ENCODE measurements around the gene C12orf60.

Gene C12orf60

GRCh38 chr12:14824012-14824634 lies 20.7 kb downstream of the C12orf60 start:
- DNase-seq (ENCODE audit: low read depth) = no peak
- no peak for TF ChIP-seq CTCF (conservative IDR thresholded peaks at IDR 0.05; ENCODE audit: low read depth, low read length)
- H3K4me3 ChIP-seq (ENCODE audit: low read length) = no peak overlapping the region

GRCh38 chr12:14825256-14825655 lies 21.8 kb downstream of the C12orf60 start:
- no peak for DNase-seq (ENCODE audit: low read depth)
- H3K4me3 ChIP-seq (ENCODE audit: low read length) = no peak overlapping the region
- no peak for TF ChIP-seq CTCF (conservative IDR thresholded peaks at IDR 0.05; ENCODE audit: low read depth, low read length)

- no peak overlapping the region for H3K4me3 ChIP-seq (ENCODE audit: low read length)
- no peak for TF ChIP-seq CTCF (conservative IDR thresholded peaks at IDR 0.05; ENCODE audit: low read depth, low read length)
- no peak for DNase-seq (ENCODE audit: low read depth)
Observed at GRCh38 chr12:14826491-14826890, 23.0 kb downstream of the C12orf60 start.

GRCh38 chr12:14827043-14827442 lies 23.6 kb downstream of the C12orf60 start:
- DNase-seq (ENCODE audit: low read depth) = no peak
- no peak overlapping the region for H3K4me3 ChIP-seq (ENCODE audit: low read length)
- TF ChIP-seq CTCF (conservative IDR thresholded peaks at IDR 0.05; ENCODE audit: low read depth, low read length) = no peak

- DNase-seq (ENCODE audit: low read depth) = no peak
- no peak overlapping the region for H3K4me3 ChIP-seq (ENCODE audit: low read length)
- no peak for TF ChIP-seq CTCF (conservative IDR thresholded peaks at IDR 0.05; ENCODE audit: low read depth, low read length)
Observed at GRCh38 chr12:14828892-14829291, 25.4 kb downstream of the C12orf60 start.

- no peak for DNase-seq (ENCODE audit: low read depth)
- no peak for TF ChIP-seq CTCF (conservative IDR thresholded peaks at IDR 0.05; ENCODE audit: low read depth, low read length)
Observed at GRCh38 chr12:14833336-14833735, 29.9 kb downstream of the C12orf60 start.

GRCh38 chr12:14833952-14834351 lies 30.5 kb downstream of the C12orf60 start:
- no peak overlapping the region for H3K4me3 ChIP-seq (ENCODE audit: low read length)
- DNase-seq (ENCODE audit: low read depth) = no peak
- no peak for TF ChIP-seq CTCF (conservative IDR thresholded peaks at IDR 0.05; ENCODE audit: low read depth, low read length)

More at GRCh38 chr12:14833336-14833735, 29.9 kb downstream of the C12orf60 start:
- no peak overlapping the region for H3K4me3 ChIP-seq (ENCODE audit: low read length)
